ENCODE measurements around the gene BST2.

GRCh38 chr19:17424743-17425365 is 19.4 kb upstream of the BST2 start:
- TF ChIP-seq POLR2A (IDR thresholded peaks at IDR 0.05) (no peak), CTCF (IDR thresholded peaks at IDR 0.05) (peak in 2 of 6 experiments; percentile 21 to 34)
